Activated CD4-positive, alpha-beta memory T cell treated with anti-CD3 and anti-CD28 coated beads for 36 hours (primary cell): ENCODE measurements around the gene MALL. TPM values are rescaled to one million over a fixed set of nuclear protein-coding genes. Genes with fewer than 3 reads are reported as not detected.

Source experiments
- CTCF ChIA-PET: fragments of 350-600 bp; sonication (Branson Sonifier 250); formaldehyde crosslinking; loops from one replicate; lab custom pipeline; 2021; ENCODE audit warnings: antibody characterized with exemption, inconsistent platforms; lab: Charles Lee
- POLR2A ChIA-PET: fragments of 350-600 bp; sonication (Branson Sonifier 250); formaldehyde crosslinking; loops from one replicate; lab custom pipeline; 2021; ENCODE audit warnings: antibody characterized with exemption; lab: Charles Lee
- DNase-seq: peaks from one replicate; pipeline ENCODE4 v3.0.0-alpha.2; 2020
- H3K27ac Mint-ChIP-seq: one replicate; pipeline ENCODE4 v1.8.0; 2021; ENCODE audit warnings: mixed read lengths
- H3K27me3 Mint-ChIP-seq: one replicate; pipeline ENCODE4 v1.8.0; 2021; ENCODE audit warnings: mixed read lengths
- H3K36me3 Mint-ChIP-seq: one replicate; pipeline ENCODE4 v1.8.0; 2021; ENCODE audit warnings: mixed read lengths
- H3K4me1 Mint-ChIP-seq: one replicate; pipeline ENCODE4 v1.8.0; 2021; ENCODE audit warnings: low read depth, mixed read lengths
- H3K4me3 Mint-ChIP-seq: one replicate; pipeline ENCODE4 v1.8.0; 2021; ENCODE audit warnings: mild to moderate bottlenecking, mixed read lengths
- H3K9me3 Mint-ChIP-seq: one replicate; pipeline ENCODE4 v1.8.0; 2021; ENCODE audit warnings: mixed read lengths
- intact Hi-C: fragments of 100-400 bp; cut with micrococcal nuclease; formaldehyde crosslinking; loops from one replicate; pipeline ENCODE4 v1.15.1; 2023
- total RNA-seq, 2 experiments: library from RNA; stranded (reverse); gene quantifications; one replicate each; pipeline ENCODE4 v1.2.3, GENCODE V29; 2021

MALL gene
- total RNA-seq, 2 experiments from 2014 or later, result 0.17 to 0.31 TPM

GRCh38 chr2:110134025-110134424 lies 18.4 kb upstream of the MALL start:
- Mint-ChIP-seq H3K9me3 (peaks cover 18% of the 10 kb centered on the region), H3K4me3 (no peak overlapping the region), H3K27ac (no peak overlapping the region), H3K27me3 (no peaks in the 10 kb centered on the region), H3K4me1 (peaks cover 6% of the 10 kb centered on the region), H3K36me3 (peaks cover 5% of the 10 kb centered on the region)
- ChIA-PET CTCF (no interaction called here), POLR2A (interaction anchor here (0.6 kb wide), 1 partner anchor 16 kb away, joined by 3 read pairs; no protein-coding TSS in a partner anchor)
- intact Hi-C loops, result no loop called here
- DNase-seq, result no peak

- H3K4me1 Mint-ChIP-seq, result peaks cover 7% of the 10 kb centered on the region
- ChIA-PET CTCF (no interaction called here), POLR2A (no interaction called here)
- H3K4me3 Mint-ChIP-seq, result no peak overlapping the region
- intact Hi-C loops, result no loop called here
- no peak overlapping the region for H3K27ac Mint-ChIP-seq
- peaks cover 5% of the 10 kb centered on the region for H3K36me3 Mint-ChIP-seq
- no peak for DNase-seq
- H3K27me3 Mint-ChIP-seq, result no peaks in the 10 kb centered on the region
- peaks cover 18% of the 10 kb centered on the region for H3K9me3 Mint-ChIP-seq
Observed at GRCh38 chr2:110131166-110131565, 15.5 kb upstream of the MALL start.

GRCh38 chr2:110130757-110131156 lies 15.1 kb upstream of the MALL start:
- Mint-ChIP-seq H3K27ac (no peak overlapping the region), H3K4me3 (no peak overlapping the region), H3K9me3 (peaks cover 18% of the 10 kb centered on the region), H3K27me3 (no peaks in the 10 kb centered on the region), H3K4me1 (peaks cover 10% of the 10 kb centered on the region), H3K36me3 (peaks cover 5% of the 10 kb centered on the region)
- DNase-seq, result no peak
- CTCF ChIA-PET, result no interaction called here
- POLR2A ChIA-PET, result no interaction called here
- intact Hi-C loops, result no loop called here

- no peak for DNase-seq
- CTCF ChIA-PET, result no interaction called here
- Mint-ChIP-seq H3K4me3 (no peak overlapping the region), H3K36me3 (no peaks in the 10 kb centered on the region), H3K4me1 (peaks cover 4% of the 10 kb centered on the region), H3K27ac (no peak overlapping the region), H3K9me3 (no peaks in the 10 kb centered on the region), H3K27me3 (peaks cover under 1% of the 10 kb centered on the region)
- intact Hi-C loops, result no loop called here
- POLR2A ChIA-PET, result no interaction called here
Observed at GRCh38 chr2:110126906-110127305, 11.3 kb upstream of the MALL start.

- peaks cover 4% of the 10 kb centered on the region for H3K4me1 Mint-ChIP-seq
- CTCF ChIA-PET, result no interaction called here
- POLR2A ChIA-PET, result no interaction called here
Observed at GRCh38 chr2:110126086-110126773, 10.6 kb upstream of the MALL start.

GRCh38 chr2:110124939-110125691 lies 9.5 kb upstream of the MALL start:
- ChIA-PET POLR2A (no interaction called here), CTCF (no interaction called here)
- Mint-ChIP-seq H3K9me3 (no peaks in the 10 kb centered on the region), H3K27ac (no peak overlapping the region), H3K4me1 (peaks cover 4% of the 10 kb centered on the region), H3K27me3 (peaks cover 5% of the 10 kb centered on the region), H3K36me3 (no peaks in the 10 kb centered on the region), H3K4me3 (no peak overlapping the region)
- intact Hi-C loops, result no loop called here
- DNase-seq, result no peak

More at GRCh38 chr2:110126086-110126773, 10.6 kb upstream of the MALL start:
- Mint-ChIP-seq H3K27me3 (peaks cover 2% of the 10 kb centered on the region), H3K36me3 (no peaks in the 10 kb centered on the region), H3K9me3 (no peaks in the 10 kb centered on the region), H3K27ac (no peak overlapping the region), H3K4me3 (no peak overlapping the region)
- DNase-seq, result no peak
- intact Hi-C loops, result no loop called here

GRCh38 chr2:110124038-110124825 lies 8.6 kb upstream of the MALL start:
- H3K27ac Mint-ChIP-seq, result no peak overlapping the region
- ChIA-PET POLR2A (no interaction called here), CTCF (no interaction called here)
- intact Hi-C loops, result no loop called here
- peaks cover 7% of the 10 kb centered on the region for H3K27me3 Mint-ChIP-seq
- H3K4me3 Mint-ChIP-seq, result no peak overlapping the region
- DNase-seq, result no peak
- no peaks in the 10 kb centered on the region for H3K9me3 Mint-ChIP-seq
- H3K4me1 Mint-ChIP-seq, result peaks cover 4% of the 10 kb centered on the region
- no peaks in the 10 kb centered on the region for H3K36me3 Mint-ChIP-seq

GRCh38 chr2:110121592-110121991 lies 6.0 kb upstream of the MALL start:
- Mint-ChIP-seq H3K4me1 (peaks cover 4% of the 10 kb centered on the region), H3K27me3 (peaks cover 29% of the 10 kb centered on the region), H3K9me3 (no peaks in the 10 kb centered on the region), H3K36me3 (no peaks in the 10 kb centered on the region), H3K4me3 (no peak overlapping the region), H3K27ac (no peak overlapping the region)
- DNase-seq, result no peak
- CTCF ChIA-PET, result no interaction called here
- POLR2A ChIA-PET, result no interaction called here
- intact Hi-C loops, result no loop called here

GRCh38 chr2:110121052-110121334 lies 5.4 kb upstream of the MALL start:
- POLR2A ChIA-PET, result no interaction called here
- H3K36me3 Mint-ChIP-seq, result no peaks in the 10 kb centered on the region
- CTCF ChIA-PET, result no interaction called here
- no peak overlapping the region for H3K27ac Mint-ChIP-seq
- H3K4me1 Mint-ChIP-seq, result peaks cover 1% of the 10 kb centered on the region
- no peaks in the 10 kb centered on the region for H3K9me3 Mint-ChIP-seq
- no peak for DNase-seq
- no peak overlapping the region for H3K4me3 Mint-ChIP-seq
- peaks cover 35% of the 10 kb centered on the region for H3K27me3 Mint-ChIP-seq
- intact Hi-C loops, result no loop called here

- ChIA-PET POLR2A (no interaction called here), CTCF (no interaction called here)
- no peak for DNase-seq
- no peaks in the 10 kb centered on the region for H3K4me1 Mint-ChIP-seq
- H3K27me3 Mint-ChIP-seq, result peaks cover 36% of the 10 kb centered on the region
- no peak overlapping the region for H3K4me3 Mint-ChIP-seq
- intact Hi-C loops, result no loop called here
- H3K27ac Mint-ChIP-seq, result no peak overlapping the region
- H3K9me3 Mint-ChIP-seq, result no peaks in the 10 kb centered on the region
- H3K36me3 Mint-ChIP-seq, result no peaks in the 10 kb centered on the region
Observed at GRCh38 chr2:110120171-110121051, 4.8 kb upstream of the MALL start.

GRCh38 chr2:110116033-110116710 lies 550 bp upstream of the MALL start:
- intact Hi-C loops, result no loop called here
- POLR2A ChIA-PET, result no interaction called here
- CTCF ChIA-PET, result interaction anchor here (0.6 to 1.5 kb wide), 4 partner anchors 9 to 1270 kb away, joined by 3 to 5 read pairs (median 3); no protein-coding TSS in a partner anchor
- DNase-seq, result no peak
- no peaks in the 10 kb centered on the region for H3K9me3 Mint-ChIP-seq
- H3K36me3 Mint-ChIP-seq, result no peaks in the 10 kb centered on the region
- peaks cover 57% of the 10 kb centered on the region for H3K27me3 Mint-ChIP-seq
- H3K4me1 Mint-ChIP-seq, result no peaks in the 10 kb centered on the region
- no peak overlapping the region for H3K27ac Mint-ChIP-seq
- H3K4me3 Mint-ChIP-seq, result no peak overlapping the region
